ENCODE data around the gene LDHD.

The LDHD gene

GRCh38 chr16:75064403-75065148 is 52.0 kb downstream of the LDHD start:
- Histone ChIP-seq H3K27ac (ENCODE audit: low read depth, low read length) (no peak overlapping the region), H3K9ac (ENCODE audit: low read length) (no peak overlapping the region), H3K79me2 (ENCODE audit: insufficient read depth, low read length) (no peaks in the 10 kb centered on the region), H3K4me3 (ENCODE audit: insufficient read depth, low read length, poor library complexity, severe bottlenecking) (no peak overlapping the region), H2AFZ (ENCODE audit: low read depth, low read length, severe bottlenecking) (no peak overlapping the region), H3F3A (ENCODE audit: insufficient read depth) (no peaks in the 10 kb centered on the region), H3K9me2 (replicated peaks; ENCODE audit: insufficient read depth, low read length) (no peaks in the 10 kb centered on the region), H4K20me1 (ENCODE audit: low read depth, low read length) (no peaks in the 10 kb centered on the region), H3K4me2 (ENCODE audit: low read depth, low read length, poor library complexity, severe bottlenecking) (no peak overlapping the region), H3K36me3 (ENCODE audit: low read length) (no peaks in the 10 kb centered on the region), H3K27me3 (ENCODE audit: low read length) (no peaks in the 10 kb centered on the region), H3K9me3 (ENCODE audit: insufficient read depth, low read length) (no peaks in the 10 kb centered on the region)
- TF ChIP-seq EZH2phosphoT487 (conservative IDR thresholded peaks at IDR 0.05; ENCODE audit: low read length), result no peak
- TF ChIP-seq, protein P1, sequence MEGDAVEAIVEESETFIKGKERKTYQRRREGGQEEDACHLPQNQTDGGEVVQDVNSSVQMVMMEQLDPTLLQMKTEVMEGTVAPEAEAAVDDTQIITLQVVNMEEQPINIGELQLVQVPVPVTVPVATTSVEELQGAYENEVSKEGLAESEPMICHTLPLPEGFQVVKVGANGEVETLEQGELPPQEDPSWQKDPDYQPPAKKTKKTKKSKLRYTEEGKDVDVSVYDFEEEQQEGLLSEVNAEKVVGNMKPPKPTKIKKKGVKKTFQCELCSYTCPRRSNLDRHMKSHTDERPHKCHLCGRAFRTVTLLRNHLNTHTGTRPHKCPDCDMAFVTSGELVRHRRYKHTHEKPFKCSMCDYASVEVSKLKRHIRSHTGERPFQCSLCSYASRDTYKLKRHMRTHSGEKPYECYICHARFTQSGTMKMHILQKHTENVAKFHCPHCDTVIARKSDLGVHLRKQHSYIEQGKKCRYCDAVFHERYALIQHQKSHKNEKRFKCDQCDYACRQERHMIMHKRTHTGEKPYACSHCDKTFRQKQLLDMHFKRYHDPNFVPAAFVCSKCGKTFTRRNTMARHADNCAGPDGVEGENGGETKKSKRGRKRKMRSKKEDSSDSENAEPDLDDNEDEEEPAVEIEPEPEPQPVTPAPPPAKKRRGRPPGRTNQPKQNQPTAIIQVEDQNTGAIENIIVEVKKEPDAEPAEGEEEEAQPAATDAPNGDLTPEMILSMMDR (IDR thresholded peaks at IDR 0.05; ENCODE audit: insufficient read depth, low read length, poor library complexity, severe bottlenecking), result no peak

- Histone ChIP-seq H3F3A (ENCODE audit: insufficient read depth) (no peaks in the 10 kb centered on the region), H3K4me3 (ENCODE audit: insufficient read depth, low read length, poor library complexity, severe bottlenecking) (no peak overlapping the region), H4K20me1 (ENCODE audit: low read depth, low read length) (no peaks in the 10 kb centered on the region), H3K79me2 (ENCODE audit: insufficient read depth, low read length) (no peaks in the 10 kb centered on the region), H3K9ac (ENCODE audit: low read length) (no peak overlapping the region), H3K36me3 (ENCODE audit: low read length) (no peaks in the 10 kb centered on the region), H3K4me2 (ENCODE audit: low read depth, low read length, poor library complexity, severe bottlenecking) (no peak overlapping the region), H3K9me2 (replicated peaks; ENCODE audit: insufficient read depth, low read length) (no peaks in the 10 kb centered on the region), H2AFZ (ENCODE audit: low read depth, low read length, severe bottlenecking) (no peak overlapping the region), H3K9me3 (ENCODE audit: insufficient read depth, low read length) (no peaks in the 10 kb centered on the region), H3K27ac (ENCODE audit: low read depth, low read length) (no peak overlapping the region), H3K27me3 (ENCODE audit: low read length) (no peaks in the 10 kb centered on the region)
- TF ChIP-seq EZH2phosphoT487 (conservative IDR thresholded peaks at IDR 0.05; ENCODE audit: low read length), result no peak
- TF ChIP-seq, protein P1 (IDR thresholded peaks at IDR 0.05; ENCODE audit: insufficient read depth, low read length, poor library complexity, severe bottlenecking), result no peak
These were observed 53.0 kb downstream of the LDHD start for GRCh38 chr16:75063549-75064088.

DNA sequence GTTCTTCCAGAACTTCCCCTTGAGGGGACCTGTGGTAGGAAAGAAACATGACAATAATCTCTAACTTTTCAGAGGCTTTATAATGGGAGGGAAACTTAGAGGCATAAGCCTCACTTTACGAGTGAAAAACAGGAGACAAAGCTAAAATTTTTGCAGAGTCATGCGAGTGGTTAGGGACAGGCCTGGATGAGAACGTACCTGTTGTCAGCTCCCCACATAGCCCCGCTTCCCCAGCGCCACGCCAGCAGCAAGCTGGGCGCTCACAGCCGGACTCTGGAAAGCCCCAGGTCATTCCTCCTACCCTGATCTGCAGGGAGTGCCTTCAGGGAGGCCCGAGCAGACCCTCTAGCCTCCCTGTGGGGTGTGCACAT is 53.6 kb downstream of the LDHD start:
- H3K27me3 ChIP-seq (ENCODE audit: low read length), result no peaks in the 10 kb centered on the region
- no peaks in the 10 kb centered on the region for H3K9me3 ChIP-seq (ENCODE audit: insufficient read depth, low read length)
- no peaks in the 10 kb centered on the region for H3K9me2 ChIP-seq (replicated peaks; ENCODE audit: insufficient read depth, low read length)
- H3K36me3 ChIP-seq (ENCODE audit: low read length), result no peaks in the 10 kb centered on the region
- H3K27ac ChIP-seq (ENCODE audit: low read depth, low read length), result no peak overlapping the region
- no peaks in the 10 kb centered on the region for H3K79me2 ChIP-seq (ENCODE audit: insufficient read depth, low read length)
- H2AFZ ChIP-seq (ENCODE audit: low read depth, low read length, severe bottlenecking), result no peak overlapping the region
- H4K20me1 ChIP-seq (ENCODE audit: low read depth, low read length), result no peaks in the 10 kb centered on the region
- H3F3A ChIP-seq (ENCODE audit: insufficient read depth), result no peaks in the 10 kb centered on the region
- H3K4me3 ChIP-seq (ENCODE audit: insufficient read depth, low read length, poor library complexity, severe bottlenecking), result no peak overlapping the region
- H3K9ac ChIP-seq (ENCODE audit: low read length), result no peak overlapping the region
- no peak overlapping the region for H3K4me2 ChIP-seq (ENCODE audit: low read depth, low read length, poor library complexity, severe bottlenecking)
- TF ChIP-seq, protein P1 (IDR thresholded peaks at IDR 0.05; ENCODE audit: insufficient read depth, low read length, poor library complexity, severe bottlenecking), result no peak

Measured in SU-DHL-6 (cell line).